ENCODE data around the gene MLH1. TPM values are rescaled to one million over a fixed set of nuclear protein-coding genes. Genes with fewer than 3 reads are reported as not detected.
A peak's percentile ranks its signal among the peaks of the same experiment; 100 is the strongest.

The MLH1 gene
- total RNA-seq, 4 donors from 2014 or later: 25.2 to 52.5 (median 36.4) TPM

DNA sequence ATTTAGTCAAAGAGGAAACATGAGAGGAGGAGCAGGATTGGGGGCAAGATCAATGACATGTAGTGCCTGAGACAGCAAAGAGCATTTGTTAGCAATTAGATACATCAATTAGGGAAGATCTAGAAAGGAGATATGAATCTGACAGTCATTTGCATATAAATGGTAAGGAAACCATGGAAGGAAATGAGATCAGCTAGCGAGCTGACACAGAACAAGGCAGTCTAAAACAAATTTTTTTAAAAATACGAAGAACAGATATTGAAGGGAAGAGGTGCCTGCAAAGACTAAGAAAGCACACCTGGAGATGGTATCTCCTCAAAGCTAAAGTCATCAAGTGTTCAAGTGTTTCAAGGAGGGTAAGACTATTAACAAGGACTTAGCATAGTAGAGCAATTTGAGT, 5.0 kb upstream of the MLH1 start:
- Histone ChIP-seq H3K9me3 (no peaks in the 10 kb centered on the region), H3K4me3 (peak overlapping the region in 1 of 4 donors; percentile 3), H3K36me3 (peaks cover 6 to 48% of the 10 kb centered on the region in 2 donors), H3K27ac (peak overlapping the region; percentile 5 to 97 (median 61)), H3K4me1 (peaks cover 44 to 46% of the 10 kb centered on the region in 2 donors), H3K27me3 (no peaks in the 10 kb centered on the region)
- intact Hi-C loops (cut with DNase I; ENCODE audit: low total_unique reads) (no loop called here), in situ Hi-C loops (cut with MboI; ENCODE audit: low sequenced_read_pairs in 4 of 4) (no loop called here)
- TF ChIP-seq POLR2A (IDR thresholded peaks at IDR 0.05): no peak
- TF ChIP-seq, protein P1, sequence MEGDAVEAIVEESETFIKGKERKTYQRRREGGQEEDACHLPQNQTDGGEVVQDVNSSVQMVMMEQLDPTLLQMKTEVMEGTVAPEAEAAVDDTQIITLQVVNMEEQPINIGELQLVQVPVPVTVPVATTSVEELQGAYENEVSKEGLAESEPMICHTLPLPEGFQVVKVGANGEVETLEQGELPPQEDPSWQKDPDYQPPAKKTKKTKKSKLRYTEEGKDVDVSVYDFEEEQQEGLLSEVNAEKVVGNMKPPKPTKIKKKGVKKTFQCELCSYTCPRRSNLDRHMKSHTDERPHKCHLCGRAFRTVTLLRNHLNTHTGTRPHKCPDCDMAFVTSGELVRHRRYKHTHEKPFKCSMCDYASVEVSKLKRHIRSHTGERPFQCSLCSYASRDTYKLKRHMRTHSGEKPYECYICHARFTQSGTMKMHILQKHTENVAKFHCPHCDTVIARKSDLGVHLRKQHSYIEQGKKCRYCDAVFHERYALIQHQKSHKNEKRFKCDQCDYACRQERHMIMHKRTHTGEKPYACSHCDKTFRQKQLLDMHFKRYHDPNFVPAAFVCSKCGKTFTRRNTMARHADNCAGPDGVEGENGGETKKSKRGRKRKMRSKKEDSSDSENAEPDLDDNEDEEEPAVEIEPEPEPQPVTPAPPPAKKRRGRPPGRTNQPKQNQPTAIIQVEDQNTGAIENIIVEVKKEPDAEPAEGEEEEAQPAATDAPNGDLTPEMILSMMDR (IDR thresholded peaks at IDR 0.05 in 4 of 5, conservative IDR thresholded peaks at IDR 0.05 in 1 of 5): no peak
- DNase-seq: no peak
- ATAC-seq: no peak

DNA sequence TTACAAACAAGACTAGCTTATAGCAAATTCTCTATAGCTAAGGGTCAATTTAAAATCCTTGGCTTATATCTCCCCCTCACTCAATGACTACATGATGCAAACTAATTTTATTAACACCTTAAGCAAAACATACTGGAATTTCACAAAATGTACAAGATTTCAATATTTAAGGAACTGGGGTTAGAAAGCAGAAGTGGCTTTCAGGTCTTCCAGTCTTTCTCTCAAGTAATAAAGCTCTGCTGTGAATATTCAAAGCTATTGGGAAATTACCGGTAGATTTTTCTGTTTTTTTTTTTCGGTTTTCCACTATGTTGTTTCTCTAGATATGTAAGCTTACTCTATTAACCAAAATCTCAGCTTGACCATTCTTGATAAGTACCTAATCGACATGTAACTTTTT, 4.3 kb upstream of the MLH1 start:
- Histone ChIP-seq H3K27ac (peak overlapping the region in 3 of 4 donors; percentile 26 to 97 (median 96)), H3K36me3 (peaks cover 2 to 41% of the 10 kb centered on the region in 2 donors), H3K4me3 (peak overlapping the region in 2 of 4 donors; percentile 5 to 86), H3K27me3 (no peaks in the 10 kb centered on the region), H3K4me1 (peaks cover 45 to 47% of the 10 kb centered on the region in 2 donors), H3K9me3 (no peaks in the 10 kb centered on the region)
- no peak for DNase-seq
- in situ Hi-C loops (cut with MboI; ENCODE audit: low sequenced_read_pairs in 4 of 4): no loop called here
- intact Hi-C loops (cut with DNase I; ENCODE audit: low total_unique reads): no loop called here
- no peak for ATAC-seq
- no peak for TF ChIP-seq POLR2A (IDR thresholded peaks at IDR 0.05)
- TF ChIP-seq, protein P1 (IDR thresholded peaks at IDR 0.05 in 4 of 5, conservative IDR thresholded peaks at IDR 0.05 in 1 of 5): no peak

DNA sequence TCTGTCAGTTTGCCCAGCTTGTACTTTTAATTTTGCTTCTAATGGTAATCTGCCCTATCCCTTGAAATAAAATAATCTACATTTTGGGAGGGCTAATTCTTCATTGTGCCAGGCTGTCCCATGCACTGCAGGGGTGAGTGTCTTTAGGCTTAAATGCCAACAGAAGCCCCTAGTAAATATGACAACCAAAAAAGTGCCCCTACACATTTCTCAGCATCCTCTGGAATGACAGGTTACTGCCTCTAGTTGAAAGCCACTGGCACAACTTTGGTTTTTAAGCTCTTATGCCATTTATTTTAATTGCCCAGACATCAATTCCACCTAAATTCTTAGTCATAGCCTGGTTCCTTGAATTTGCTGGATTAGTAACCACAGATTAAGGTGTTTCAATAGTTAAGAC, 3.8 kb upstream of the MLH1 start:
- Histone ChIP-seq H3K4me3 (peak overlapping the region; percentile 4 to 86 (median 6)), H3K4me1 (peaks cover 51 to 52% of the 10 kb centered on the region in 2 donors), H3K27me3 (no peaks in the 10 kb centered on the region), H3K27ac (peak overlapping the region; percentile 26 to 97 (median 96)), H3K9me3 (no peaks in the 10 kb centered on the region), H3K36me3 (peaks cover 2 to 36% of the 10 kb centered on the region in 2 donors)
- ATAC-seq: no peak
- in situ Hi-C loops (cut with MboI; ENCODE audit: low sequenced_read_pairs in 4 of 4): no loop called here
- TF ChIP-seq, protein P1 (IDR thresholded peaks at IDR 0.05 in 4 of 5, conservative IDR thresholded peaks at IDR 0.05 in 1 of 5): no peak
- TF ChIP-seq POLR2A (IDR thresholded peaks at IDR 0.05): no peak
- intact Hi-C loops (cut with DNase I; ENCODE audit: low total_unique reads): no loop called here
- DNase-seq: no peak

DNA sequence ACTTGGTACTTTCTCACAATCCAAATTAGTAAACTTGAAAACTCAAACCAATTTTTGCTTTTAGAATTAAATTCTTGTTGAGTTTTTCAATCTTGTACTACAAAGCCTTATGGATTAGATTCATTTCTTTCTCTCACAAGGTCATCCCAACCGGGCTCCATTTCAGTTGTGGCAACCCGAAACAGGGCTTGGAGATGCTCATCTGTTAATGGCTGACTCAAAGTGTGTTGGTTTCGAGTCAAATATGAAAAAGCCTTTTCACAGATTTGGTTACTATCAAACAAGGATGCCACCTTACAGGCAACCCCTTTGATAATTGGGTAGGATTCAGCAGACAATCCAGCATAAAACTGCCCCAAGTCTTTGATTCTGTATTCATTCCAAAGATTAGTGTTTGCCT, 2.2 kb upstream of the MLH1 start:
- Histone ChIP-seq H3K36me3 (peaks cover 0 to 32% of the 10 kb centered on the region in 2 donors), H3K9me3 (no peaks in the 10 kb centered on the region), H3K27me3 (no peaks in the 10 kb centered on the region), H3K4me1 (peaks cover 59 to 62% of the 10 kb centered on the region in 2 donors), H3K4me3 (peak overlapping the region; percentile 70 to 86 (median 80)), H3K27ac (peak overlapping the region; percentile 92 to 97 (median 96))
- ATAC-seq (no peak), DNase-seq (no peak)
- intact Hi-C loops (cut with DNase I; ENCODE audit: low total_unique reads) (loop anchor here (10.0 kb wide), 2 partner anchors 1144 to 1174 kb away; partner anchors contain the start of genes ACAA1, MYD88 and OXSR1), in situ Hi-C loops (cut with MboI; ENCODE audit: low sequenced_read_pairs in 4 of 4) (no loop called here)
- TF ChIP-seq POLR2A (IDR thresholded peaks at IDR 0.05): no peak
- TF ChIP-seq, protein P1 (IDR thresholded peaks at IDR 0.05 in 4 of 5, conservative IDR thresholded peaks at IDR 0.05 in 1 of 5): no peak

Data from gastrocnemius medialis (tissue), 4 donors.